RWPE2 (cell line): ENCODE results near the gene HUNK.

Experiments used
- ATAC-seq: fragments of 200-7000 bp; cut with Tn5 transposase; 3 replicates; pipeline ENCODE4 v1.9.1; 2021; ENCODE audit warnings: low read depth
- DNase-seq: peaks from one replicate; pipeline ENCODE4 v3.0.0-alpha.2; 2020; ENCODE audit warnings: low spot score
- H3K27ac ChIP-seq: fragments of 450-650 bp; 2 replicates; pipeline ENCODE4 v1.5.1; 2017; ENCODE audit warnings: mild to moderate bottlenecking; ENCODE audit not compliant: poor library complexity, severe bottlenecking
- H3K27me3 ChIP-seq: fragments of 250-450 bp; sonication (Bioruptor Pico); 2 replicates; pipeline ENCODE4 v1.5.1; 2021; ENCODE audit warnings: mild to moderate bottlenecking, moderate library complexity; ENCODE audit not compliant: insufficient read depth, poor library complexity, severe bottlenecking
- H3K36me3 ChIP-seq: fragments of 250-450 bp; sonication (Bioruptor Pico); 2 replicates; pipeline ENCODE4 v1.5.1; 2020; ENCODE audit warnings: low read depth, mild to moderate bottlenecking, moderate library complexity
- H3K4me1 ChIP-seq: fragments of 250-450 bp; sonication (Bioruptor Pico); 2 replicates; pipeline ENCODE4 v1.5.1; 2021; ENCODE audit warnings: mild to moderate bottlenecking, moderate library complexity; ENCODE audit not compliant: insufficient read depth, poor library complexity, severe bottlenecking
- H3K4me3 ChIP-seq: fragments of 250-450 bp; sonication (Bioruptor Pico); 2 replicates; pipeline ENCODE4 v1.5.1; 2021; ENCODE audit warnings: mild to moderate bottlenecking, moderate library complexity; ENCODE audit not compliant: severe bottlenecking
- H3K9me3 ChIP-seq: fragments of 250-450 bp; sonication (Bioruptor Pico); 2 replicates; pipeline ENCODE4 v1.5.1; 2021; ENCODE audit warnings: mild to moderate bottlenecking, moderate library complexity; ENCODE audit not compliant: severe bottlenecking
- CTCF ChIP-seq: fragments of 450-650 bp; IDR thresholded peaks from one replicate; pipeline ENCODE4 v1.5.1; 2017; ENCODE audit warnings: mild to moderate bottlenecking, moderate library complexity; ENCODE audit not compliant: poor library complexity, severe bottlenecking

The HUNK gene

GRCh38 chr21:31991356-31992331 lies 118.8 kb downstream of the HUNK start:
- Histone ChIP-seq H3K4me1 (no peaks in the 10 kb centered on the region), H3K36me3 (no peaks in the 10 kb centered on the region), H3K27ac (no peak overlapping the region), H3K27me3 (peaks cover 7% of the 10 kb centered on the region), H3K9me3 (no peaks in the 10 kb centered on the region), H3K4me3 (no peak overlapping the region)
- DNase-seq, result no peak
- no peak for TF ChIP-seq CTCF
- no peak for ATAC-seq

DNA sequence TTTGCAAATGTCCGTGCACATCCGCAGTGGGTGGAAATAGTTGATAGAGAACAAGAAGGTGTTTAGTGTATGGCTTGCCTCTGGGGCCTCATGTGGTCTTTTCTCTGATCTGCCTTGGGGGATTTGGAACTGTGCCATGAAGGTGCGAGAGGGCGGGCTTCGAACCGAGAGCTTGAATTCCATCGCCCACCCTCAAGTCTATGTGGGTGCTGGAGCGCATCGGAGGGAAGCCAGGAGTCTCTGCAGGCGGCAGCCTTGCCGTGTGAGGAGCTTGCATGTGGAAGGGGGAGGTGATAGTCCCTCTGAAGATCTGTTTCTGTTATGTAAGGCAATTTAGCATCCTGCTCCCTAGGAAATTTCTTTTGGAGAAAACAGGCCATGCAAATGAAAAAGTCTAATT lies 119.6 kb downstream of the HUNK start:
- H3K27ac ChIP-seq, result no peak overlapping the region
- no peak for ATAC-seq

GRCh38 chr21:31993826-31994825 lies 121.3 kb downstream of the HUNK start:
- Histone ChIP-seq H3K36me3 (no peaks in the 10 kb centered on the region), H3K27ac (no peak overlapping the region), H3K4me3 (no peak overlapping the region), H3K4me1 (no peaks in the 10 kb centered on the region), H3K27me3 (peaks cover 14% of the 10 kb centered on the region), H3K9me3 (no peaks in the 10 kb centered on the region)
- ATAC-seq, result no peak
- DNase-seq, result no peak
- TF ChIP-seq CTCF, result no peak

More for the DNA sequence above, 119.6 kb downstream of the HUNK start:
- no peaks in the 10 kb centered on the region for H3K9me3 ChIP-seq
- H3K4me1 ChIP-seq, result no peaks in the 10 kb centered on the region
- no peak for DNase-seq
- no peak overlapping the region for H3K4me3 ChIP-seq
- no peak for TF ChIP-seq CTCF
- H3K36me3 ChIP-seq, result no peaks in the 10 kb centered on the region
- peaks cover 14% of the 10 kb centered on the region for H3K27me3 ChIP-seq

GRCh38 chr21:31997191-31997590 lies 124.4 kb downstream of the HUNK start:
- DNase-seq, result no peak
- peaks cover 18% of the 10 kb centered on the region for H3K27me3 ChIP-seq
- no peaks in the 10 kb centered on the region for H3K4me1 ChIP-seq
- no peaks in the 10 kb centered on the region for H3K36me3 ChIP-seq
- no peak overlapping the region for H3K4me3 ChIP-seq
- ATAC-seq, result no peak
- no peaks in the 10 kb centered on the region for H3K9me3 ChIP-seq
- TF ChIP-seq CTCF, result no peak
- no peak overlapping the region for H3K27ac ChIP-seq
